ENCODE results near the gene HOXA13.

The HOXA13 gene

GRCh38 chr7:27199849-27200760 is at the start of gene HOXA13:
TSS of gene HOXA13 (minus strand) at chr7:27200091. CDS start at chr7:27200077, 14 bp downstream.
- no peak for DNase-seq (ENCODE audit: low read depth)

DNA sequence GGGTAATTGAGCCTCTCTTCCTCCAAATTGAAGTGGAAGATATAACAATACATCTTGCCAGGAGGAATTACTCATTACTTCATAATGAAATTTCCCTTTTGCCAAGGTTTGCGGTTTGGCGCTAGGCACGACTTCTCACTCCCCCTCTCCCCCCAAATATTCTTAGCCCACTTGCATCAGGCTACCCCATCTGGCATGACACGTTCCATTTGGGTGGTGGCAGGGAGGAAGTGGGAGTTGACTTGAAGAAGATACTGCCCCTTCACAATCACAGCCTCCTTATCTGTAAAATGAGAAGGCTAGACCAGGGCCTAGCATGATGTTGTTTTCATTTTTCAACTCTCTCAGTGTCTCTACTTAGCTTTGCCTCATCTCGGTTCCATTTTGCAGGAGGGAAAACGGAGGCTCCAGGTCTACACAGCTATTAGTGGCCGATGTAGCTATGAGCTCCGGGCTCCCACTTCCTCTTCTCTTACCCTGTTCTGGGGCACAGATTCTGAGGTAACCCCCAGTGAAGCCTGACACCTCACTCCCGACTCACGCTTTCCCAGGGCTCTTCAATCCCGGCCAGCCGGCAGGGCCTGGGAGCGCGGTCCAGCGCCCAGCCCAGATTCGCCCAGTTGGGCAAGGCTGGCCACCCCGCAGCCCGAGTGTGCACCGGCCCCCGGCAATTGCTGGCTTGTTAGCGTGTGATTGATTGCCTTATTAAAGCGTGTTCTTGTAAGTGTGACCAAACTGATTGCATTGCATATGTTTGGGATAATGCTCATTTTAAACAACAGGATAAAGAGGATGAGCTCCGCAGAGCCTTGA is 49.2 kb upstream of the HOXA13 start:
- DNase-seq (ENCODE audit: low read depth), result peak; percentile 60

DNA sequence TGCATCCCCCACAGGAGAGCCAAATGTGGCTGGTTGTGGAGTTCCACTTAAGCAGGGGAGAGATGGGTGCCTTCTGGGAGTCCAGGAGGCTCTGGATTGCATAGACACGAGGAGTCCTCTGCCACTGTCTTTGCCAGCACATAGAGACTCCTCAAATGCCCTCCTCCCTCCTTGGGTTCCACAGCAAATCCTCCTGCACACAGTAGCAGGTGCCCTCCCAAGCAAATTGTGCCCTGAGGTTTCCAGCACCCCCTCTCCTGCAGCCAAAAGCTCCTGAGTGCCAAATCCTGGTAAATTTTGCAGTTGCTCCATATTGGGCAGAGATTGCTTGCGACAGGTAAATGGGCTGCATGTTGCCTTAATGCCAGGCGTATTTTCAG is 48.5 kb upstream of the HOXA13 start:
- no peak for DNase-seq (ENCODE audit: low read depth)

DNA sequence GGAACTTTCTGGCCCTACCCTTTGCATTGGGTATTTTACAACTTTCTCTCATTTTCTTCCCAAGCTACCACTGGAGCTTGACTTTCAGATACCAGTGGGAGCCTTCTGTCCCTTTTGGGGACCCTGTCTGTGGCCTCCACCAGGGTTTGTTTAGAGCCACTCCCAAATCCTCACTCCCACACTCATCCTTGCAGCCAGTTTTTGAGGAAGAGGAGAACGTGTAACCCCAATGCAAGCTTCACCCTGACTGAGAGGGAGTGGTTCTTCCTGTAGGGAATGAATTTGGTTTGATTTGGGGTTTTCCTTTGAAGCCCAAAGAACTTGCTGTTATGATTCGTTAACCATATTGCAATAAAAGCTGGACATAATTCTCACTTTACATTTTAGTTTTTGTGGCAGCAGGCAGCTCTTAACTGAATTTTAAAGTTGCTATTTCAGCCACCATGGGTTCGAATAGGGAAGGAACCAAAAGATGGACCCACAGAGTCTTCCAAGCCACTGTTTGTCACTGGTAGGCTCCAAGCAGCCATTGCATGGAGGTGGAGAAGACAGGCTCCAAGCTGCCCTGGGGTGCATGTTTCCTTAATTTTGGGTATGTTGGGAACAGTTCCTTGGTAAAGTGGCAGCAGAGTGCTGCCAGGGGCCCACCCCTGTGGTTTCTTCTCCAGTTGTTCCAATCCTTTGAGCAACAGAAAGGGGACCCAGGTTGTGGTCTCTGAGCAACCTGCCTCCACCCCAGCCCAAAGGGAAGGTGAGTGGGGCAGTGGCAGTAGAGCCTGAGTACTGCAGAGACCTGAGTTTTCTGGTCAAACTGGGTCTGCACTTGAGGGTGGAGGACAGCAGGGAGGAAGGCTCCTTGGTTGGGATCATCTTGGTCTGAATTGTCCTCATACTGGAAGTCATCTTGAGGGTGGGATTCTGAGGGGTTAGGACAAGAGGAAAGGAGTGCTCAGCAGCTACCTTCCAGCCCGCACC is 47.8 kb upstream of the HOXA13 start:
- DNase-seq (ENCODE audit: low read depth), result no peak

DNA sequence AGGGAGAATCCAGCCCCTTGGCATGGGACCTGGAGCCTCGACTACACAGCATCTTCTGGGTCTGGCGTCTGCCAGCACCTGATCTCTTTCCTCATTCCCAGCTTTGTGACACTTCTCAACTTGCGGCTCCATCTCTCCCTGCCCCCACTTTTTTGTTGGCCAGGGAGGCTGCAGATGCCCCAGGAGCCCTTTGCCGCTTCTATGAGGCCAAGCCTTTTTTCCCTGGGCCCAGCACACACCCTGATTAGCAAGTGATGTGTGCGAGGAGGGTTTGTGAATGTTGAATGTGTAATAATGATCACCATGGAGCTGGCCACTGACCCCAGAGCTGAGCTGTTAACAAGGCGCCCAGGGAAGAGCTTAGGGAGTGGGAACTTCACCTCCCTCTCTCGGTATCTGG is 47.1 kb upstream of the HOXA13 start:
- no peak for DNase-seq (ENCODE audit: low read depth)

- DNase-seq (ENCODE audit: low read depth), result no peak
These were observed 46.2 kb upstream of the HOXA13 start for GRCh38 chr7:27245798-27246691.

DNA sequence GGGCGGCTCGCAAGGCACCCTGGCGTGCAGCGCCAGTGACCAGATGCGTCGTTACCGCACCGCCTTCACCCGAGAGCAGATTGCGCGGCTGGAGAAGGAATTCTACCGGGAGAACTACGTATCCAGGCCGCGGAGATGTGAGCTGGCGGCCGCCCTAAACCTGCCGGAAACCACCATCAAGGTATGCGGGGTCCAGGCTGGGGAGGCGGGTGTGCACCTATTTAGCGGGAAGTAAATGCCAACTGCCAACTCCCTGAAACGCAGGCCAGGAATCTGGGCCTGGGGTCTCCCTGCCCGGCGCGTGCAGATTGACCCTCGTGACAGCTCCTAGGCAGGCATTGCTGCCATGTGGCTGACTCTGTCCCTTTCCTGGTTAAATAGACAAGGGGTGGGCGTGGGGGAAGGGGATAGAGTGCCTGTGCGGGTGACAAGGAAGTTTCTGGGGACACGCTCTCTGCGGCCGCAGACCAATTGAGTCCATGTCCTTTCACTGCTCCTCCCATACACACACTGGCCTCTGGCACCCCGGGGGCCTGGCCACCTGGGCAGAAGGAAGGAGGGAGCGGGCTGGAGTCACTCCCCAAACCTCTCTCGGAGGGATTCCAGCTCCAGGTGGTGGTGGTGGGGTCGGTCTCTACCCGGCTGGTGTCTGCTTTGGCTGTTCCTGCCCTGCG is 45.4 kb upstream of the HOXA13 start:
- DNase-seq (ENCODE audit: low read depth), result no peak

- DNase-seq (ENCODE audit: low read depth), result no peak
These were observed 44.7 kb upstream of the HOXA13 start for GRCh38 chr7:27244488-27245123.

DNA sequence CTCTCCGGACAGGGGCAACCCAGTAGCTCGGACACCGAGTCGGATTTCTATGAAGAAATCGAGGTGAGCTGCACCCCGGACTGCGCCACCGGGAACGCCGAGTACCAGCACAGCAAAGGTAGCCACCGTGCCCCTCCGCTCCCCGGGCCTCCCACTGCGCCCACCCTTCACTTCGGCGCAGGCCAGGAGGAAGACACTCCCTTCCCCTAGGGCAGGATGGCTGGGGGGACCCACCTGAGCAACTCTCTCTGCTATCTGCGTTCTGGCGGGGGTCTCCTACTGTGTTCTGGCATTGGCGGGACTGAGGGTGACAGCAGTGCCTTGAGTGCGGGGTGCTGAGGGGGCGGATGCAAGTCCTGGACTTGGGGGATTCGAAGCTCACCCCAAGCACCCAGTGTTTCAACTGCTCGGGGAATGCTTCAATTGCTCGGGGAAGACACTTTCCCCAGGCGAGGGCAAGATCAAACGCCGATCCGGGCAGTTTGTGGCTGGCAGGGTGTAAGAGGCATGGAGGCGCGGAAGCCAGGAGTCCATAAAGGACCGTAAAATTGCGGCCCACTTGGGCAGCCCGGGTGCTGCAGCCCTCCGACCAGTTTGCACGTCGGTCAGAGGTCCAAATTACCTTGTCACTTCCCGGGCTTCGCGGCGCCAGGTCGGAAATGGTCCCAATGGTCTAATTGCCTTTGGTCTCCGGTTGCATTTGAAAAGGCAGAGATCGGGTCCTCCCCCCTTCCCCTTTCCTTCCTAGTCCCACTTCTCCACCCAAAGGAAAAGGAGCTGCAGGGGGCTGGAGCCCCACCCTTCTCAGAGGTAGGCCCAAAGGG is 43.7 kb upstream of the HOXA13 start:
- no peak for DNase-seq (ENCODE audit: low read depth)

DNA sequence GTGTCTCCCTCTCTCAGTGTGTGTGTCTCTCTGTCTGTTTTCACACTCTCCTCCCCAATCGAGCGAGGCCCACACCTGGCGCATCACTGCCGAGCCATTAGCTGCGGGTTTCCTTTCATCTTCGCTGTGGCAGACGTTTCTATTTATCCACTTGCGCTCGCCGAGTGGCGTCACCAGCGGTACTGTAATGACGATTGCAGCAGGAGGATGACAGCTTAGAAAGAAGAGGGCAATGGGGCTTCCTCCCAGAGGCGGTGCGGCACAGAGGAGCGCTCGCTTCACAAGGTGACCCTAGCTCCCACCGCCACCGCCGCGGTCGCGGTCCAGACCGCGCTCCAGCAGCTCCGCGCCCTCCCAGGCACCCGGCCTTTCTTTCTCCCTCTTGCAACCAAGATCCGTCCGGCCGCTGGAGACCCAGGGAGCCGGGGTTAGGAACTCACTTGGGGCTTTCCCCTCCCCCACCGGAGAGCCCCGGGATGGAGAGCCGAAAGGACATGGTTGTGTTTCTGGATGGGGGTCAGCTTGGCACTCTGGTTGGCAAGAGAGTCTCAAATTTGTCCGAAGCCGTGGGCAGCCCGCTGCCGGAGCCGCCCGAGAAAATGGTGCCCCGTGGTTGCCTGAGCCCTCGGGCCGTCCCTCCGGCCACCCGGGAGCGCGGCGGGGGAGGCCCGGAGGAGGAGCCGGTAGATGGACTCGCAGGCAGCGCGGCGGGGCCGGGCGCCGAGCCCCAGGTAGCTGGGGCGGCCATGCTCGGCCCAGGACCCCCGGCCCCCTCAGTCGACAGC is 42.9 kb upstream of the HOXA13 start, which contains the start of gene EVX1:
EVX1 (plus strand) TSS at position 248 of the 785 bp plus-strand sequence; CDS start at position 477, 229 bp downstream.
- no peak for DNase-seq (ENCODE audit: low read depth)

- no peak for DNase-seq (ENCODE audit: low read depth)
These were observed 42.3 kb upstream of the HOXA13 start for GRCh38 chr7:27242154-27242553.

- DNase-seq (ENCODE audit: low read depth), result no peak
These were observed 41.5 kb upstream of the HOXA13 start for GRCh38 chr7:27241189-27242056.

GRCh38 chr7:27240015-27240731 is 40.3 kb upstream of the HOXA13 start:
- DNase-seq (ENCODE audit: low read depth), result no peak

GRCh38 chr7:27239387-27240014 is 39.6 kb upstream of the HOXA13 start:
- DNase-seq (ENCODE audit: low read depth), result no peak

- DNase-seq (ENCODE audit: low read depth), result no peak
These were observed 39.1 kb upstream of the HOXA13 start for GRCh38 chr7:27238979-27239386.

Measured in HS-5 (cell line).